Measurements from ENCODE around the gene DEPDC4. TPM values are rescaled to one million over a fixed set of nuclear protein-coding genes. Genes with fewer than 3 reads are reported as not detected.
"Not testable (repeated sequence)": the region's sequence is repeated elsewhere in the genome, so short reads cannot be mapped to it uniquely, and the experiment has no call there.

DEPDC4 gene
- not detected for total RNA-seq

DNA sequence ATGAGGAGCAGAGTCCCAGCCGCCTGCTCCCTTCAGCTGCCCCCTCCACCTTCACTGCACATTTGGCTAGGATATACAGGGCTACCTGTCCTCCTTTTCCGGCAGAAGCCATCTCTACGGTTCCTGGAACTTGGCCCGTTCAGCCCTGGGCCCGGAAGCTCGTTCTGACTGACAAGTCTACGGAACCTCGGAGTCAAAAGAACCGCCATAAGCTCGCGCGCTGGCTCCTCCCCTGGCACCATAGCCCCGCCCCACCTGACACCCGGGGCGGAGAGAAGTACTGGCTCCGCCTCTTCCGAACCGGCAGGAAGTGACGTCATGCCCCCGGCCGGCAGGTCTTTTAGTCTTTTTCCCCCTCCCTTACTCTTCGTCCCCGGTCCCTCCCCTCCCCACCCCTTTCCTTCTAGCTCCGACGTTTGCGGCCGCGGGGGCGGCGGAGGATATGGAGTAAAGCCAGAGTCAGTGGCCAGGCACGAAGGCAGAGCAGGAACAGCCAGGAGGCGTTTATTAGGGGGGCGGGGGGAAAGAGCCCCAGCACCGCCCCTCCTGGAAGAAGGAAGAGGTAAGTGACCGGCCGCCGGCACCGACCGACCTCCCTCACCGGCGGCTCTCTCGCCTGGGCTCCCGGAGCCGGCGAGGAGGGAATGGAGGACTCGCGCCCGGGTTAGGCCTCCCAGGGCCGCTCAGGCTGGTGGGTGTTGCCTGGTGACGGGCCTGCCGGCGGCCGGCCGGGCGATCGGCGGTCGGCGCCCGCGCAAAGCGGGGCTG lies at the start of gene DEPDC4, which contains the start of gene SCYL2:
Gene DEPDC4 (minus strand): TSS at position 245 of the 768 bp plus-strand sequence. CDS start 3 bp downstream, at position 242.
Gene SCYL2 (plus strand): TSS at position 343 of the 768 bp plus-strand sequence. CDS start 15,794 bp downstream, outside the sequence.
- Histone ChIP-seq H3K36me3 (no peaks in the 10 kb centered on the region), H3K9me3 (no peaks in the 10 kb centered on the region), H3K4me3 (peak within 1 kb of the TSS; percentile 84 to 87), H3K27ac (peak within 1 kb of the TSS; percentile 96), H3K4me1 (peaks cover 39% of the 10 kb centered on the region), H3K27me3 (no peaks in the 10 kb centered on the region)
- intact Hi-C loops (cut with DNase I), result no loop called here
- peak; percentile 99 for DNase-seq (ENCODE audit: extremely low spot score in 2 of 2)
- TF ChIP-seq POLR2AphosphoS5 (IDR thresholded peaks at IDR 0.05; ENCODE audit: insufficient read depth in 1 of 2, low read depth in 1 of 2), result peak; percentile 85
- TF ChIP-seq POLR2A (IDR thresholded peaks at IDR 0.05), result peak in 1 of 2 donors; percentile 32
- TF ChIP-seq, protein P1, sequence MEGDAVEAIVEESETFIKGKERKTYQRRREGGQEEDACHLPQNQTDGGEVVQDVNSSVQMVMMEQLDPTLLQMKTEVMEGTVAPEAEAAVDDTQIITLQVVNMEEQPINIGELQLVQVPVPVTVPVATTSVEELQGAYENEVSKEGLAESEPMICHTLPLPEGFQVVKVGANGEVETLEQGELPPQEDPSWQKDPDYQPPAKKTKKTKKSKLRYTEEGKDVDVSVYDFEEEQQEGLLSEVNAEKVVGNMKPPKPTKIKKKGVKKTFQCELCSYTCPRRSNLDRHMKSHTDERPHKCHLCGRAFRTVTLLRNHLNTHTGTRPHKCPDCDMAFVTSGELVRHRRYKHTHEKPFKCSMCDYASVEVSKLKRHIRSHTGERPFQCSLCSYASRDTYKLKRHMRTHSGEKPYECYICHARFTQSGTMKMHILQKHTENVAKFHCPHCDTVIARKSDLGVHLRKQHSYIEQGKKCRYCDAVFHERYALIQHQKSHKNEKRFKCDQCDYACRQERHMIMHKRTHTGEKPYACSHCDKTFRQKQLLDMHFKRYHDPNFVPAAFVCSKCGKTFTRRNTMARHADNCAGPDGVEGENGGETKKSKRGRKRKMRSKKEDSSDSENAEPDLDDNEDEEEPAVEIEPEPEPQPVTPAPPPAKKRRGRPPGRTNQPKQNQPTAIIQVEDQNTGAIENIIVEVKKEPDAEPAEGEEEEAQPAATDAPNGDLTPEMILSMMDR (IDR thresholded peaks at IDR 0.05), result no peak

DNA sequence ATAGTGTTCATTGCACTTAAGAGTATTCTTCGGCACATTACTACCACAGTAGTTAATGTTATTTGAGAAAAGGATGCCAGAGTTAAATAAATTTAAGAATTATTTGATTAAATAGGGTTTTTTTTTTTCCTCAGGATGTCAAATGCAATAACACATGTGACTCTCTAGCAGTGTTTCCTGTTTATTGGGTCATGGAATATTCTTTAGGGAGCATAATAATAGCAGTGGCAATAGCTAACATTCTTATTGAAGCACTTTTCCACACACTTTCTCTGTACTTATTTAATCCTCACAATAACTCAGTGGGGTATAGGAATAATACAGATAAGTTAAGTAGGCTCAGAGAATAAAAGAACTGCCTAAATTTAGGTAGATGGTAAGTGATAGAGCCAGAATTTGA lies 44.4 kb upstream of the DEPDC4 start:
- DNase-seq (ENCODE audit: extremely low spot score in 2 of 2), result no peak
- no peaks in the 10 kb centered on the region for H3K4me1 ChIP-seq
- no peak overlapping the region for H3K4me3 ChIP-seq
- no peaks in the 10 kb centered on the region for H3K9me3 ChIP-seq
- peaks cover 0 to 28% of the 10 kb centered on the region in 2 donors for H3K36me3 ChIP-seq
- TF ChIP-seq, protein P1 (IDR thresholded peaks at IDR 0.05), result no peak
- TF ChIP-seq POLR2AphosphoS5 (IDR thresholded peaks at IDR 0.05; ENCODE audit: insufficient read depth in 1 of 2, low read depth in 1 of 2), result no peak
- TF ChIP-seq POLR2A (IDR thresholded peaks at IDR 0.05), result no peak
- H3K27me3 ChIP-seq, result no peaks in the 10 kb centered on the region
- intact Hi-C loops (cut with DNase I), result no loop called here
- no peak overlapping the region for H3K27ac ChIP-seq

DNA sequence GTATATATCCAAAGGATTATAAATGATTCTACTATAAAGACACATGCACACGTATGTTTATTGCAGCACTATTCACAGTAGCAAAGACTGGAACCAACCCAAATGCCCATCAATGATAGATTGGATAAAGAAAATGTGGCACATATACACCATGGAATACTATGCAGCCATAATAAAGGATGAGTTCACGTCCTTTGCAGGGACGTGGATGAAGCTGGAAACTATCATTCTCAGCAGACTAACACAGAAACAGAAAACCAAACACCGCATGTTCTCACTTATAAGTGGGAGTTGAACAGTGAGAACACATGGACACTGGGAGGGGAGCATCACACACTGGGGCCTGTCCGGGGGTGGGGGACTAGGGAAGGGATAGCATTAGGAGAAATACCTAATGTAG lies 41.3 kb upstream of the DEPDC4 start:
- H3K9me3 ChIP-seq; H3K4me1 ChIP-seq; intact Hi-C loops (cut with DNase I); DNase-seq (ENCODE audit: extremely low spot score in 2 of 2); H3K4me3 ChIP-seq; H3K27me3 ChIP-seq; H3K27ac ChIP-seq: not testable (repeated sequence)
- H3K36me3 ChIP-seq, result peaks cover 0 to 23% of the 10 kb centered on the region in 2 donors

DNA sequence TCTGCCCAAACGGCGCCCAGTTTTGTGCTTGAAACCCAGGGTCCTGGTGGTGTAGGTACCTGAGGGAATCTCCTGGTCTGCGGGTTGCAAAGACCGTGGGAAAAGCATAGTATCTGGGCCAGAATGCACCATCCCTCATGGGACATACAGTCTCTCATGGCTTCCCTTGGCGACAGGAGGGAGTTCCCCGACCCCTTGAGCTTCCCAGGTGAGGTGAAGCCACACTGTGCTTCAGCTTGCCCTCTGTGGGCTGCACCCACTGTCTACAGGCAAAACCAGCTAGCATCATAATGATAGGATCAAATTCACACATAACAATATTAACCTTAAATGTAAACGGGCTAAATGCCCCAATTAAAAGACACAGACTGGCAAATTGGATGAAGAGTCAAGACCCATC lies 37.5 kb upstream of the DEPDC4 start:
- intact Hi-C loops (cut with DNase I); DNase-seq (ENCODE audit: extremely low spot score in 2 of 2); H3K27ac ChIP-seq; H3K4me1 ChIP-seq; H3K27me3 ChIP-seq; H3K4me3 ChIP-seq; H3K9me3 ChIP-seq: not testable (repeated sequence)
- peaks cover 0 to 21% of the 10 kb centered on the region in 2 donors for H3K36me3 ChIP-seq

DNA sequence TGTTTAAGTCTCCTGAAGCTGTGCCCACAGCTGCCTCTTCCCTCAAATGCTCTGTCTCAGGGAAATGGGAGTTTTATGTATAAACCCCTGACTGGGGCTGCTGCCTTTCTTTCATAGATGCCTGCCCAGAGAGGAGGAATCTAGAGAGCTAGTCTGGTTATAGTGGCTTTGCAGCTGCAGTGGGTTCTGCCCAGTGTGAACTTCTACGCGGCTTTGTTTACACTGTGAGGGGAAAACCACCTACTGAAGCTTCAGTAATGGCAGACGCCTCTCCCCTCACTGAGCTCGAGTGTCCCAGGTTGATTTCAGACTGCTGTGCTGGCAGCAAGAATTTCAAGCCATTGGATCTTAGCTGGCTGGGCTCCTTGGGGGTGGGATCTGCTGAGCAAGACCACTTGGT lies 37.0 kb upstream of the DEPDC4 start:
- no peak for TF ChIP-seq POLR2AphosphoS5 (IDR thresholded peaks at IDR 0.05; ENCODE audit: insufficient read depth in 1 of 2, low read depth in 1 of 2)
- no peak for TF ChIP-seq POLR2A (IDR thresholded peaks at IDR 0.05)
- TF ChIP-seq, protein P1 (IDR thresholded peaks at IDR 0.05), result no peak
- peaks cover 0 to 26% of the 10 kb centered on the region in 2 donors for H3K36me3 ChIP-seq
- intact Hi-C loops (cut with DNase I), result no loop called here

DNA sequence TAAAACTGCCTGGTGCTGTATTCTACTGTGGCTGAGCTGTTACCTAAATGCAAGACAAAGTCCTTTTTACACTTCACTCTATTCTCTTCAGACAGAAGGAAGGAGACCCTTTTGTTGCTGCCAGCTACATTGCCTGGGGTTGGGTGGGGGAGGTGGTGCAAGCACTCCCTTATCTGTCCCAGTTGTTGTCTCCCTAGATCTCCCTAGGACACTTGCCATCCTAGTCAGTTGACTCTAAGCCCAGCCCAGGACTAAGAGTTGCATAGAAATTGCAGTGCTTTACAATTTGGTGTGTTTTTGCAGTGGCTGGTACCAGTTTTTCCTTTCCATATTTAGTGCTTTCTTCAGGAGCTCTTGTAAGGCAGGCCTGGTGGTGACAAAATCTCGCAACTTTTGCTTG lies 35.2 kb upstream of the DEPDC4 start:
- Histone ChIP-seq H3K4me1 (no peaks in the 10 kb centered on the region), H3K27me3 (no peaks in the 10 kb centered on the region), H3K9me3 (no peaks in the 10 kb centered on the region), H3K4me3 (no peak overlapping the region), H3K27ac (no peak overlapping the region), H3K36me3 (peaks cover 0 to 38% of the 10 kb centered on the region in 2 donors)
- TF ChIP-seq, protein P1 (IDR thresholded peaks at IDR 0.05), result no peak
- TF ChIP-seq POLR2A (IDR thresholded peaks at IDR 0.05) (no peak), POLR2AphosphoS5 (IDR thresholded peaks at IDR 0.05; ENCODE audit: insufficient read depth in 1 of 2, low read depth in 1 of 2) (no peak)
- intact Hi-C loops (cut with DNase I), result no loop called here
- no peak for DNase-seq (ENCODE audit: extremely low spot score in 2 of 2)

More for the DNA sequence above, 37.0 kb upstream of the DEPDC4 start:
- Histone ChIP-seq H3K27me3 (no peaks in the 10 kb centered on the region), H3K4me3 (no peak overlapping the region), H3K4me1 (no peaks in the 10 kb centered on the region), H3K27ac (no peak overlapping the region), H3K9me3 (no peaks in the 10 kb centered on the region)
- no peak for DNase-seq (ENCODE audit: extremely low spot score in 2 of 2)
